ENCODE results near the gene TMEM238.
"Not testable (repeated sequence)": the region's sequence is repeated elsewhere in the genome, so short reads cannot be mapped to it uniquely, and the experiment has no call there.

The TMEM238 gene

DNA sequence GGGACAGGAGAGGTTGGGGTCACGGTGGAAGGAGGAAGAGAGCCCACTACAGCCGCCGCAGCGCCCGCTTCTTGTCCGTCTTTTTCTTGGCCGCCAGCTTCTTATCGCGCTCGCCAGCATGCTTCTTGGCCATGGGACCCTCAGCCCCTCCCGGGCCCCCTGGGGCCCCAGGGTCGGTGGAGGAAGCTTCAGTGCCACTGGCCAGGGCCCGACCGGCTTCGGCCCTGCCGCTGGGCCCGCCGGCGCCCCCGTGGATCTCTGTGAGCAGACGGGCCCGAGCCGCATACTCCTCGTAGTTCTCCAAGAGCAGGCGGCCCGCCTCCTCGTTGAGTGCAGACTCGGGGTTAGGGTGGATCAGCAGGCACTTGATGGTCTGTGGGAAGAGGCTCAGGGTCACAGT, 17.3 kb upstream of the TMEM238 start:
- DNase-seq (ENCODE audit: low spot score): not testable (repeated sequence)

DNA sequence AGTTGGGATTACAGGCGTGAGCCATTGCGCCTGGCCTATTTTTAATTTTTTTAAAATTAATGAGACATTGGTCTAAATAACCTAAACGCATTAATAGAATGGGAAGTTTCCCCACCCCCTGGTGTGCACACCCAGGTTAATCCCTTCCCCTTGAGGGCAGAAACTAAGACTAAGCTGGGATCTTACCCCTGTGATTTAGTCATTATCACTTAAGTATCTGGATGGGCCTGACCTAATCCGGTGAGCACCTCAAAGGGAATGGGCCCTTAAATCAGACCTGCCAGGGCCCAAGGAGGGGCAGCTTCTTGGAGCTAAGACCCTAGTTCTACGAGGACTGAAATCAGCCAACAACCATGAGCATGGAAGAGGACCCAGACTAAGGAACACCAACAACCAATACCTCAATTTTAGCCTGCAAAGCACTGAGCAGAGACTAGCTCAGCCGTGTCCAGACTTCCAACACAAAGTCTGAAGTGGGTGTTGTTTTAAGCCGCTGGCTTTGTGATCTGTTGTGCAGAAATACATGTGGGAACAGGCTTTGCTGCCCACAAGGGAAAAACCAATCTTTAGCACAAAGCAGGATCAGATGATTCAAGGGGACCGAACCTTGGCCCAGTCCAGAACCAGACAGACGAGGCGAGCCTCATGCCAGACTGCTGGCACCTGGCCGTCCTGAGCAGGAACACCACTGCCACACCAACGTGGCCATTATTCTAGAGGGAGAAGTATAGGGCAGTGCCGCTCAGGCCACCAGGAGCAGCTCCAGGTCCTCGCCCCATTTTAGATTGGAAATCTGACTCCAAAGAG, 16.4 kb upstream of the TMEM238 start:
- no peak for DNase-seq (ENCODE audit: low spot score)

DNA sequence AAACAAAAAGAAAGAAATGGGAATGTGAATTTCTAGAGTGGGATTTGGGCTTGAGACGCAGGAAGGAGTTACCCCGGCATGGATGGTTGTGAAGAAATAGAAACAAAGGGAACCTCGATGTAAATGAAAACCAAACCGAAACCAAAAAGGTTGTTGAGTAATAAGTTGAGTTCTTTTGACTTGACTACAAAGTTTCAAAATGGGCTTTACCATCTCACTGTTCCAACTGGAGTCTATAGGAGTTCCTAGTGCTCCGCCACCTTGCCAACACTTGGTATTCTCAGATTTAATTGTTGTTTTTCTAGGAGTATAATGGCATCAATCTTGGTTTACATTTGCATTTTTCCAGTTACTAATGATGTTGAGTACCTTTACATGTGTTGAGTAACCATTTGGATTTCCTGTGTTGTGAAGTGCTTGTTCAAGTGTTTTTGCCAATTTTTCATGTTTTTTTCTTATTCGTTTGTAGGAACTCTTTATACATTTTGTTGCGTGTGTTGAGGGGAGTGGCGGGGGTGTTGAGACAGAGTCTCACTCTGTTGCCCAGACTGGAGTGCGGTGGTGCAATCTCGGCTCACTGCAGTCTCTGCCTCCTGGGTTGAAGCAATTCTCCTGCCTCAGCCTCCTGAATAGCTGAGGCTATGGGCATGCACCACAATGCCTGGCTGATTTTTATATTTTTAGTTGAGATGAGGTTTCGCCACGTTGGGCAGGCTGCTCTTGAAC, 14.3 kb upstream of the TMEM238 start:
- DNase-seq (ENCODE audit: low spot score): no peak

DNA sequence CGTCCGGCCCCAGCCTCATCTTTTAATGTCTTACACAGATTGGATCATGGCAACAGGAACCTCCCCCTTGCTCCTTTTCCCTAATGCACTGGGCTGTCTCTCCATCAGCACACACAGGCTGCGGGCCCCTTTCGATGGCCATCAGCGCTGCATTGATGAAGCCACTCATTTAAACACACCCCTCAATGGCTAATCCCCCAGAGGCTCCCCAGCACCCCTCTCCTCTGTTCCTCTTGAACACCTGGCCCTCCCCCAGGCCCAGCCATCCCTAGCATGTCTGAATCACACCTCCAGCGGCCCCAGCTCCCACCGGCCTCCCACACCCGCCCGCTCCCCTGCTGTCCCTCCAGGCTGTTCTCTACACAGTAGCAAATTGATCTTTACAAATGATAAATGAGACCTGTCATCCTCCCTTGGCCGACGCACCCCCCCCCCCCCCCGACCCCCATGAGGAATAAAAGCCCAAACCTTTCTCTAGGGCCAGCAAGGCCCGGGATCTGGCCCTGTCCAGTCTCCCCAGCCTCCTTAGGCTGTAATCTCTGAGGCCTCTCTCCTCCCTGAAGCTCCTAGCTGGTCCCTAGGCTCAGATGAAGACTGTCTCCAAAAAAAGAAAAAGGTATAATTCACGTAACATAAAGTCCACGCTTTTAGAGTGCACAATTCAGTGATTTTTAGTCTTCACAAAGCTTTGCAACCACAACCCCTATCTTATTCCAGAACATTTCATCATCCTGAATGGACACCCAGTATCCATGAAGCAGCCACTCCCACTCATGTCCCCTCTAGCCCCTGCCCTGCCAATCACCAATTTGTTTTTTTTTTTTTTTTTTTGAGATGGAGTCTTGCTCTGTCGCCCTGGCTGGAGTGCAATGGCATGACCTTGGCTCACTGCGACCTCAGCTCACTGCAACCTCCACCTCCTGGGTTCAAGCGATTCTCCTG, 9.0 kb upstream of the TMEM238 start:
- DNase-seq (ENCODE audit: low spot score): no peak

DNA sequence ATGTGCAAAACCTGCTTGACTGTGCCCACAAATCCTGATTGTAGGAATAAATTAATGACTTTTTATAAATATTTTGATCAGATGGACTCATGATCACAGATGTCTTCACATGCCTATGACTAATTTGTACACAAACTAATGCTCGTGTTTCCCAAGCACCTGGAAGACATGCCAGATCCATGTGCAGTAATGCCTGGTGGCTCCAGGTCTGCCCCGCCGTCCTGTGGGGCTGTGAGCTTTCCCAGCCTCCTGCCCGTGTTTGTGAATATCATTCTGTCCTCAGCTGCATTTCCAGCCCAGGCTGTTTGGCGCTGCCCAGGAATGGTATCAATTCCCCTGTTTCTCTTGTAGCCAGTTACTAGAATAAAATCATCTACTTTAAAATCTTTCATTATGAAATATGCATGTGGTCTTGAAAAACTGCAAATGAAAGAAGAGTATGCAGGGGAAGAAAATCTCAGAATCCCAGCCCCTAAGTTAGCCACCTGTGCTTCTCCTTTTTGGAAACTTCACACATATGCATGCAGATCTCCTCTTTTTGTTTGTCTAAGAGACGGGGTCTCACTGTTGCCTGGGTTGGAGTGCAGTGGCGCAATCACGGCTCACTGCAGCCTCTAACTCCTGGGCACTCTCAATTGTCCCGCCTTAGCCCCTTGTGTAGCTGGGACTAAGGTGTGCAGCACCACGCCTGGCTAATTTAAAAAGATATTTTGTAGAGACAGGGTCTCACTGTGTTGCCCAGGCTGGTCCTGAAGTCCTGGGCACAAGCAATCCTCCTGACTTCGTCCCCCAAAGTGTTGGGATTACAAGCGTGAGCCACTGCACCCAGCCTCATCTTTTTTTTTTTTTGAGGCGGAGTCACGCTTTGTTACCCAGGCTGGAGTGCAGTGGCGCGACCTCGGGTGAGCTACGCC, 7.9 kb upstream of the TMEM238 start:
- DNase-seq (ENCODE audit: low spot score): no peak

DNA sequence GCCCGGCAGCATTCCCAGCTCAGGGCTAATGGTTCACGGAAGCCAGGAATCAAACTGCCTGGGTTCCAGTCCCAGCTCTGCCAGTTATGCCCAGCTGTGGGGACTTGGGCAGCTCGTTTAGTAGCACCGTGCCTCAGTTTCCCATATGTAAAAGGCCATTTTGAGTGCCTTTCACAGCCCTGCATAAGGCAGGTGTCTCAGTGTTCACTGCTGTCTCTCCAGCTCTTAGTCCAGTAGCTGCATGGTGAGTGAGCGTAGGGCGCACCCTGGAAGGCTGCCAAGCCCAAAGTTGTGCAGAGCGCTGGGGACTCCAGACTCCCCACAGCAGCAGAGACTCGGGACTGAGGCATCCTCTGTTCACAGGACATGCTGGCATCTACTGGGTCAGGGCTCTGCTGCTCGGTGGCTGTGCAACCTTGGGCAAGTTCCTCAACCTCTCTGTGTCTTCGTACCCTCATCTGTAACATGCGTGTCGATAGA, 7.1 kb upstream of the TMEM238 start:
- DNase-seq (ENCODE audit: low spot score): no peak

DNA sequence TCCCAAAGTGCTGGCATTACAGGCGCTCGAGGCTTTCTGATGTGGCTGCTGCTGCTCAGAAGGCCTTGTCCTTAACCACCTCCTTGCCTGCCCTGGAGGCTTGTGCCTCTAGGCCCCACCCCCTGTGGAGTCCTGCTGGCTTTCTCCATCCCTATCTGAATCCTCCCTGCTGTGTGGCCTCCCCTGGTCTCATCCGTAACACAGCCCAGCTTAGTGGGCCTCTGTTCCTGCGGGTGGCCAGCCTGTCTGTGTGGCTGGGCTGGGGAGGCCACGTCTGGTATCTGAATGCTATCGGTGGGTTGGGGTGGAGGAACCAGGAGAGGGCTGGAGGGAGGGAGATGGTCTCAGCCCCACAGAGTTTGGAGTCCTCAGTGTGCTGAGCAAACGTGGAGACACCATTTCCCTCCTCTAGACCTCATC, 6.4 kb upstream of the TMEM238 start:
- no peak for DNase-seq (ENCODE audit: low spot score)

DNA sequence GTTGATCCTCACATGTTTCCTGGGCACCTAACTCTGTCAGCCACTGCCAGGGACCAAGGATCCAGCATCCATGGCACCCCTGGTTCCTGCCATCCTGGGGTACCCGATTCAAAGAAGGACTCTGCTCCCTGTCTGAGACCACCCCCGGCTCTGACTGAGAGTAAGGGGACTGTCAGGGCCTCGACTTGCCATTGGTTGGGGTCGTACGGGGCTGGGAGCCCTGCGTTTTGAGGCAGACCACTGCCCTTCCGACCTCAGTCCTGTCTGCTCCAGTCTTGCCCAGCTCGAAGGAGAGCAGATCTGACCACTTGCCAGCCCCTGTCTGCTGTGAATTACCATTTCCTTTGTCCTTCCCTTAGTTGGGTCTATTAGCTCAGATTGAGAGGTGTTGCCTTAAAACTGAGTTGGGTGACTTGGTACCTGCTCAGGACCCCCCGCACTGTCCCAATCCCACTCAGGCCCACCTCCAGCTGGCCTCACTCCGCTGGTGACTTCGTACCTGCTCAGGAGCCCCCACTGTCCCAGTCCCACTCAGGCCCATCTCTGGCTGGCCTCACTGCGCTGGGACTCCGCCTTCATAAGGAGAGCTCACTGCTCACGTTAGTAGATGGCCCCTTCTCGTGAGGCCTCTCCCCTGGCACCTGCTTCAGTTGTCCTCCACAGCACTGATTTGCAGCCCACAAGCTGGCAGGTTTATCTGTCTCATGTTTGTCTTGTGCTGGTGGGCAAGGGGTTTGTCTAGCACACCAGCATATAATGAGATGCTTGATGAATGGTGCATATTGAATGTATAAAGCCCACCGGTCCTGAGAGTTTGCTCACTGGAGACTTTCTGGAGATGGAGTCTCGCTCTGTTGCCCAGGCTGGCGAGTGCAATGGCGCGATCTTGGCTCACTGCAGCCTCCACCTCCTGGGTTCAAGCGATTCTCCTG, 5.6 kb upstream of the TMEM238 start:
- DNase-seq (ENCODE audit: low spot score): no peak

DNA sequence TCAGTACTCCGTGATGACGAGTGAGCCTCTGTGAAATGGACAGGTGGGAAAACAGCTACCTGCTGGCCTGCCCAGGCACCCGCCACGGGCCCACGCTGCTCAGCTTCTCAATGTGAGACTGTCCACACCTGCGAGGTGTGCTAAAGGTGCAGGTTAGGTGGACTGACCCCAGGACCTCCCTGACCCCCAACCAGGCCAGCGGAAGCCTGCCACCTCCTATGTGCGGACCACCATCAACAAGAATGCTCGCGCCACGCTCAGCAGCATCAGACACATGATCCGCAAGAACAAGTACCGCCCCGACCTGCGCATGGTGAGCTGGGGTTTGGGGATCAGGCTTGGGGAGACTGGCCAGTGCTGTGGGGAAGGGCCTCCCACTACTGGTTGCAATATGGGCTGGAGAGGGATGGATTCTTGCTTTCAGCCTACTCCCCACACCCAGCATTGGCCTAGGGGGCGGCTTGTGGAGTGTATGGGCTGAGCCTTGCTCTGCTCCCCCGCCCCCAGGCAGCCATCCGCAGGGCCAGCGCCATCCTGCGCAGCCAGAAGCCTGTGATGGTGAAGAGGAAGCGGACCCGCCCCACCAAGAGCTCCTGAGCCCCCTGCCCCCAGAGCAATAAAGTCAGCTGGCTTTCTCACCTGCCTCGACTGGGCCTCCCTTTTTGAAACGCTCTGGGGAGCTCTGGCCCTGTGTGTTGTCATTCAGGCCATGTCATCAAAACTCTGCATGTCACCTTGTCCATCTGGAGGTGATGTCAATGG, 3.8 kb upstream of the TMEM238 start:
- no peak for DNase-seq (ENCODE audit: low spot score)

DNA sequence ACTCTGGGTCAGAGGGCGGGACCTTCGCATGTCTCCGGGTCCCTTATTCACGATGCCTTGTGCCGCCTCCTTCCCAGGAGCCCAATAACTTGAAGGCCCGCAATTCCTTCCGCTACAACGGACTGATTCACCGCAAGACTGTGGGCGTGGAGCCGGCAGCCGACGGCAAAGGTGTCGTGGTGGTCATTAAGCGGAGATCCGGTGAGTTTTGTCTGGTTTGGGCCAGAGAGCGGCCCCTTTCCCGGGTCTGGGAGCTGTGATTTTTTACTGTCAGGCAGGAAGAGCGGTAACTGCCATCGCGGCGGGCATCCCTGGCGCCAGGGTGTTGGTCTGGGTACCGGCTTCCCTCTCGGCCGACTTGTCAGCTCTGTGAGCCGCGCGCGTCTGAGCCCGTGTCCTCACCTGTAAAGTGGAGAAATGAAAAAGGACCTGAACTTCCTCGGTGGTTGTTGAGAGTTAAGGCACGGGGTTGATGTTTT, 2.4 kb upstream of the TMEM238 start:
- no peak for DNase-seq (ENCODE audit: low spot score)

DNA sequence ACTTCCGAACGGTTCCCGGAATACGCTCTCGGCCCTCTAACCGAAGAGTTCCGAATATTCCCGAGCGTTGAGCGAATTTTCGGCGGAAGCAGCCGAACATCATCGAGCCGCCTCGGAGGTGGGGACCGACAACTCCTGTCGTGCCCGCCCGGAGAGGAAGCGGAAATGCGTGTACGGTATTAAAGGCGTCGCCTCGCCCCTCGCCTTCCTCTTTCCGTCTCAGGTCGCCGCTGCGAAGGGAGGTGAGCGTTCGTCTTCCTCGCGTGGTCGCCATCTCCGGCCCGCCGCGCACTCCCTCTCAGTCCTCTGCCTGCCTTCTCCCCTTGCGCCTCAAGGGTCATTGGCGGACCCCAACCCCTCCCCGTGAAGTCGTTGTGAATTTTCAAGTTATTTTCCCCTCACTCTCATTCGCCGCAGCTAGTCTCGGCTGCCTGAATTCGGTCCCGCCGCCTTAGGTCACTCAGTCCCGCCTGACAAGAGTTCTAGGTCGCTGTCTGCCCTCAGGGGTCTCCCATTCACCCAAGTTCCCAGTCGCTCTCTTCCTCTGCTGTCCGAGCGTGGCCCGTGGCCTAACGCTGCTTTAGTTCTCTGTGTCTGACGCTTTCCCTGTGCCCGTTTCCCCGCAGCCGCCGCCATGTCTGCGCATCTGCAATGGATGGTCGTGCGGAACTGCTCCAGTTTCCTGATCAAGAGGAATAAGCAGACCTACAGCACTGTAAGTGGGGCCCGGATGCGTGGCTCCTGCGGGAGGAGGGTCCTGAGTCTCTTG, 1.8 kb upstream of the TMEM238 start, which contains the start of gene RPL28:
RPL28 (plus strand) TSS at position 209 of the 769 bp plus-strand sequence; CDS start at position 635, 426 bp downstream.
- peak; percentile 98 for DNase-seq (ENCODE audit: low spot score)

DNA sequence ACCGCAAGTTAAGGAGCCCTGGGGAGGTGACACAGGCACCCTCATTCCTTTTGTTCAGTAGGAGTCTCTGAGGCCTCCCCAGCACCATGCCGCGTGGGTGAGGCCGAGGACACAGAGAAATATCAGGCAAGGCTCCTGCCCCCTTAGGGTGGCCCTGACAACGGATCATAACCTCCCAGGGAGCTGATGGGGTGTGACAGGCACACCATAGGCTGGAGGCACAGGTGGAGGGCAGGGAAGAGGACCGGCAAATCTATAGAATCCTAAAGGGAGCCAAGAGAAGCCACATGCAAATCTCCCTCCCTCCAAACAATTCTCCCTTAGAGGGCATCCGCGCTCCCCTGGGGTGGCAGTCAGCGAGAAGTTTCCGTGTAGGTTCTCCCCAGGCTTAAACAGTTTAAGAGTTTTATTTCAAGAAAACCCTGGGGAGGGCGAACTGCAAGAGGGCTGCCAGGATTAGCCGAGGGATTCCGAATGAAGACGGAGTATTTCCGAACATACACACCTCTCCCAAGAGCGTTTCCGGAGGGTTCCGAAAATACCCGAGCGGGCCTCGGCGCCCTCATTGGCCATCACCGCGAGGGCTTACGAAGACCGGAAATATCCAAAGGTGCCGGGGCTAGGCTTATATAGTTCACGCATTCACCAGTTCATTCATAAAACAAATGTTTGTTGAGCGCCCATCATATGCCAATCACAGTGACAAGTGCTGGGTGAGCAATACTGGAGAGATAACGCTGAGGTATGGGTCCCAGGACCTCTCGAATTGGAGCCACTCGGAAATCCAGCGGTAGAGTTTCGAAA, 1.0 kb upstream of the TMEM238 start:
- DNase-seq (ENCODE audit: low spot score): peak; percentile 95

DNA sequence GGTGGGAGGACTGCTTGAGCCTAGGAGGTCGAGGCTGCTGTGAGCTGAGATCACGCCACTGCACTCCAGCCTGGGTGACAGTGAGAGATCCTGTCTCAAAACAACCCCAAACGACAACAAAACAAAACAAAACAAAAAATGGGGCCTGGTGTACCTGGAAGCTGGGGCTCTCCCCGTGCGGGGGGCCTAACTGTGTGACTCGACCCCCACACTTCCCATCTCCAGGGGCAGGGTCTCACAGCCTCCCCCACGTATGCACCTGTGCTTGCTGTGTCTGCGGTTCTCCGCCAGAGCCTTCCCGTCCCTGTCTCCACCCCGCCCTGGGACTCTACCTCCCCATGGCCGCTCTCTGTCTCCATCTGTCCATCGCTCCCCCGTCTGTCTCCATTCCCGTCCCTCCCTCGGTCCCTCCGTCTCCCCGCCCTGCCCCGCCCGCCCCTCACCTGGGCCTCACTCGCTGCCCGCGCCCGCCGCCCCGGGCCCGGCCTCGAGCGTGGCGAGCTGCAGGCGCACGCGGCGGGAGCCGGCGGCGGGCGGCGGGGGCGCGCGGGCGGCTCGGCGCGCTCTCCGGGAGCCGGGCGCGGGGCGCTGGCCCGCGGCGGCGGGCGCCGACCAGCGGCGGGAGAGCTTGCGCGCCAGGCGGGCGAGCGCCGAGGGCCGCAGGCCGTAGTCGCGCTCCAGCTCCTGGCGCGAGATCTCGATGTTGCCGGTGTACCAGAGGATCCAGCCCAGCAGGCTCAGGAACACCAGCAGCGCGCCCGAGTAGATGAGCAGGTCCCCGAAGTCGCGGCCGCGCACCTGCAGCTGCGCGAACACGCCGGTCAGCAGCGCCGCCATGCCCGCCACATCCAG, 587 bp downstream of the TMEM238 start:
- DNase-seq (ENCODE audit: low spot score): no peak

DNA sequence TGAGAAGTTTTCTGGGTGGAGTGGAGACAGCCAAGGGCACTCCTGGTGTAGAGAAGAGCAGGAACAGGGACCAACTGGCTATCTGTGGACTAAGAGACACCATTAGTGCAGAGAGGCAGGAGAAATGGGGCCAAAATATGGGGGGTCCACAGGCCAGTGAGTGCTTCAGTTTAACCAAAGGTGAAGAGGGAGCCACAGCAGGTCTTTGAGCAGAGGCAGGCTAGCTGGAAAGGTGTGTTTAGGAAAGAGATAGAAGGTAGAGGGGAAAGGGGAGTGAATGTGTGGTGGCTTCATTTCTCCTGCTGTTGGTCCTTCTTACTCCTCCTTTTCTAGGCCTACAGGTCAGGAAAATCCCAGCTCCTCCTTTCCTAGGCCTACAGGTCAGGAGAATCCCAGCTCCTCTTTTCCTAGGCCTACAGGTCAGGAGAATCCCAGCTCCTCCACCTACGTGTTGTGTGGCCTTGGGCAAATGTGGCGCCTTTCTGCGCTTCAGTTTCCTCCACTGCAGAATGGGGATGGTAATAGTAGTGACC, 1.5 kb downstream of the TMEM238 start:
- no peak for DNase-seq (ENCODE audit: low spot score)

DNA sequence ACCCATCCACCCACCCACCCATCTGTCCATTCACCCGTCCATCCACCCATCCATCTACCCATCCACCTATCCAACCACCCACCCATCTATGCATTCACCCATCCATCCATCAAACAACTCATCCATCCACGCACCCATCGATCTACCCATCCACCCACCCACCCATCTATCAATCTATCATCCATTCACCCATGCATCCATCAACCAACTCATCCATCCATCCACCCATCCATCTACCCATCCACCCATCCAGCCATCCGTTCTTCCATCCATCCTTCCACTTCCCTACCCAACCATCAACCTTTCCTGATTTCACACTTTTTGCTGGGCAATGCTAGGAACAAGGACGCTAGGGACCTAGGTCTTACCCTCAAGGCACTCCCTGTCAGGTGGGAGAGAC, 2.1 kb downstream of the TMEM238 start:
- DNase-seq (ENCODE audit: low spot score): no peak

DNA sequence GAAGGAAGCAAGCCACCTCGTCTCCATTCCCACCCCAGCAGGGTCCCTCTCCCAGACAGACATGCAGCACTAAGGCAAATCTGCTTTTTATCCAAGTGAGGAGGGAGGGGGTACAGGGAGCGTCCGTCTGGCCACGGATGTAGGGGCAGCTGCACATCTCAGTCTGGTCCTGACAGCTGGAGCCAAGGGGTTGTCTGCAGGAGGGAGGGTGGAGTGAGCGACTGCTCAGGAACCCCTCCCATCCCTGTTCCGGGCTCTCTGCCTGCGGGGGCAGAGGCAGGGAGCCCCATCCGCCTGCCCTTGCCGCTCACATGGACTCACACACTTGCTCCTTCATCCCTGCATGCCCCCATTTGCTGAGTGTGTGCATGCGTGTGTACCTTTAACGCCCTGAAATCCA, 4.9 kb downstream of the TMEM238 start:
- DNase-seq (ENCODE audit: low spot score): no peak

All from left forelimb (tissue), 1 donor.